Glomerular endothelial cell (primary cell): ENCODE results near the gene MUC2. TPM values are rescaled to one million over a fixed set of nuclear protein-coding genes. Genes with fewer than 3 reads are reported as not detected.

ENCODE experiments used
- DNase-seq: peaks from one replicate; pipeline ENCODE4 v3.0.0-alpha.2; 2011; ENCODE audit warnings: low read depth, low spot score; ENCODE audit errors: extremely low read depth
- total RNA-seq: library from RNA; depleted of rRNA; stranded (reverse); fragments of >200 nt; gene quantifications from 2 replicates; pipeline ENCODE4 v1.2.3, GENCODE V29; 2015

Gene MUC2
- total RNA-seq = not detected in 2 replicates

GRCh38 chr11:1074244-1075221, at the start of gene MUC2:
MUC2 (plus strand) TSS chr11:1074874.
- DNase-seq = no peak

DNA sequence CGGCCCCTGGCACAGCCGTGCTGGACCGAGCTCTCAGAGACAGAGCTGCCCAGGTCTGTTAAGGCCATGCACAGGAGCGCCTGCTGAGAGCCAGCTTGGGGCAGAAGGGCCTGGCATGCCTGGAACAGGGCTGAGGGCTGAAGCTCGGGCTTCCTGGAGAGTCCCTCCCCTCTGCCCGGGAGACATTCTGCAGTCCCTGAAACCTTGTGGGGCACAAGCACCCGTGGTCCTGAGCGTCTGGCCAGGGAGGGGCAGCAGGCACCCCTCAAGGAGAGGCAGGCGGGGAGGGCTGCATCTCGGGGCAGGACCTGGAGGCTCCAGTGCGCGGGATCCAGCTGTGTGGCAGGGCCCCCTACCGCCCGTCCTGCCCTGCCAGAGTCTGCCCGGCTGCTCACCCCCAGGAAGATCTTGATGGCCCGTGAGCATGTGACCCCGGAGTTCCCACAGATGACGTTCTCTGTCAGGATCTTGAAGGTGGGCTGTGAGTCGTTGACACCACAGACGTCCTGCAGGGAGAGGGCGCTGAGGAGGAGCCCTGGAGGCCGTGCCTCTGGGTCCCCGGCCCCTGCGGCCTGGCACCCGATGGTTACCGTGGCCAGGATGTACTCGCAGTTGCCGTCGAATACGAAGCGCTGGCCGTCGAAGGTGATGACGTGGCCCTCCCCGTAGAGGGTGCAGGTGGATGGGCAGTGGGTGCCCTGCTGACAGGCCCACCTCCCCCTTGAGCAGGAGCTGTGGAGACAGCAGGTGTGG, 49.1 kb upstream of the MUC2 start:
- no peak for DNase-seq

DNA sequence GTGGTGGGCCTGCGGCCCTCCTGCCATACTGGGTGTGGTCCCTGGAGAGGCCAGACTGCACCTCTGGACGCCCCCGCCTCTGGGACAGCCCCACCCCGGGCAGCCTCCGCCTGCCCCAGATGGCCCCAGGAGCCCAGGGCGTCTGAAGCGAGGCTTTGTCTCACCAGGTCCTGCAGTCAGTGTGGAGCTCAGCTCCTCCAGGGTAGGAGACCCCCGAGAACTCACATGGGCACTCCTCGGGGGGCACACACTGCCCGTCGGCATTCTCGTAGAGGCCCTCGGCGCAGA, 48.6 kb upstream of the MUC2 start:
- DNase-seq = no peak

GRCh38 chr11:1026641-1027482, 47.8 kb upstream of the MUC2 start:
- DNase-seq = no peak

DNA sequence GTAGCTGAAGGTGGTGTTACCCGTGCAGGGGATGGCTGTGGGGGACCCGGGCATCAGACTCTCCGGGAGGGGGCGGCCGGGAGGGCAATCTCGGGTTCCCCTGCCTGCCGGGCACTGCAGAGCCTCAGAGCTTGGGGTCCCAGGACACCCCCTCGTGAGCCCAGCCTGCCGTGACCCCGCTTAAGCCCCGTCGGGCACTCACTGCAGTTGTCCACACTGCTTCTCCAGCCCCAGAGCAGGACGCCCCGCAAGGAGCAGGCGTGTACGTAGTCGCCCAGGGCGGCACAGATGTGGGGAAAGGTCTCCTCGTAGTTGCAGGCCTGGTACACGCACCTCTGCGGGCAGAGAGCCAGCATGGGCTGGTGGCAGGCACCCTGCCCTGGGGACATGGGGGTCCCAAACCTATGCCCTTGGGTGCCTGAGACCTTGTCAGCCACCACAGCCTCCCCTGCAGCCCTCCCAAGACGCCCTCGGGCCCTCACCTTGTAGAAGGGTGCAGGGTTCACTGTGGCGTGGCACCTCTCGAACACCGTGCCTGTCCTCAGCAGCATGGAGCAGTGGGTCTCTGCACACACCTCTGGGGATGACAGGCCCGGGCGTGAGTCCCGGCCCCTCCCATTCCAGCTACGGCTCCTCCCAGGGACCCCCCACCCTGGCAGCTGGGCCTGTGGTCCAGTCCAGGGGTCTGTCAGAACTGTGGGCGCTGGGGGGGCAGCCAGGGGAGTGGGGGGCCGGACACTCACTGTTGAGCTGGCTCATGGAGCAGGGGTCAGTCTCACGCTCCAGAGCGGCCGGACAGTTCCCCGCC, 47.0 kb upstream of the MUC2 start:
- no peak for DNase-seq

DNA sequence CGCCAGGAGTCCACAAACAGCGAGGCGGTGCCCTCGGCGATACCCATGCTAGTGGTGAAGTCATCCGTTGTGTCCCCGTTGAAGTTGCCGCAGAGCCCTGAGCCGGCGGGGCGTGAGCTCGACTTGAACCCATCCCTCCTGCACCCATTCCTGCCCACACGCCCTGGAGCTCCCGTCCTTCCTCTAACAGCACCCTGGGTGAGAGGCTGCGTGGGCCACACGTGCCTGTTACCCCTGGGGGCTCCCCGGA, 46.5 kb upstream of the MUC2 start:
- DNase-seq = no peak

DNA sequence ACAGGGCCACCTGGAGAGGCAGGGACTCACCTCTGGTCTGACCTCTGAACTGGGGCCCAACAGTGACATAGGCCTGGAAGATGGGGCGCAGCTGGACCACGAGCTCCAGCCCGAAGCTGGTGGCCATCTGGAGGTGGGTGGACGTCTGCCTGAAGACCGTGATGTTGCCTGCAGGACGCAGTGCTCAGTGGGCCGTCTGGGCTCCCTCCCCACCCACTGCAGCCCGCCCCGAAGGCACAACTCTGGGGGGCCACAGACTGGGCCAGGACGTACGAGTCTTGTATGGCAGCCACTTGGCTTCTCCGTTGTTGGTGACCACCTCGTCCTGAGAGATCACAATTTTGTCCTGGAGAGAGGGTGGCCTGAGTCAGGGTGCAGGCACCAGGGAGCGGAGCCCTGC, 46.1 kb upstream of the MUC2 start:
- no peak for DNase-seq

DNA sequence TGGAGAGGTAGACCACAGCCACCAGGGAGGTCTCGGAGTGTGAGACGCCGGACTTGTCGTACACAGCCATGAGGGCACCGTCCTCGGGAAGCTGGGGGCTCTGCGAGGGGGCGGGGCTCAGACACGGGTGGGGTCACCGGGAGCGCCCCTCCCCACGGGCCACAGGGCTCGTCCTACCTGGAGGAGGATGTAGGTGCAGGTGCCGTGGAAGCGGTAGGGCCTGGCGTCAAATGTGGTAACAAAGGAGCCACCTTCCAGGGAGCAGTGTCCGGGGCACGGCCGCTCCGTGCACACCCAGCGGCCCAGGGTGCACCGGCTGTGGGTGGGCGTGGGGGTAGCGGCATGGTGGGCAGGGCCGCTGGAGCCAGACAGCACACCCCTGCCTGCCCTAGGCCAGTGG, 45.6 kb upstream of the MUC2 start:
- DNase-seq = no peak

DNA sequence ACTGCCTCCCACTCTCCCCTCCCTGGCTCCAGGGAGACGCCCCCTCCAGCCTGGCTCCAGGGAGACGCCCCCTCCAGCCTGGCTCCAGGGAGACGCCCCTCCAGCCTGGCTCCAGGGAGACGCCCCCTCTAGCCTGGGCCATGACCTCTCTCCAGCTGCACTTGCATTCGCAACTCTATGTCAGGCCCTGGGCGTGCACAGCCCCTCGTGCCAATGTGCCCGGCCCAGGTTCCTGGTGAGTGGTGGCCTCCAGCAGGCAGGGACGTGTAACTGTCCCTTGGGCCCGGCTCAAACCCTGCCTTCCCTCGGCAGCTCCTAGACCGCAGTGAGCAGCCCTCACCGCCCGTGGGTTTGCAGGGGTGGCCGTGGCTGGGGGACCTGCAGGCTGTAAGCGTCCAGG, 45.0 kb upstream of the MUC2 start:
- DNase-seq = no peak

DNA sequence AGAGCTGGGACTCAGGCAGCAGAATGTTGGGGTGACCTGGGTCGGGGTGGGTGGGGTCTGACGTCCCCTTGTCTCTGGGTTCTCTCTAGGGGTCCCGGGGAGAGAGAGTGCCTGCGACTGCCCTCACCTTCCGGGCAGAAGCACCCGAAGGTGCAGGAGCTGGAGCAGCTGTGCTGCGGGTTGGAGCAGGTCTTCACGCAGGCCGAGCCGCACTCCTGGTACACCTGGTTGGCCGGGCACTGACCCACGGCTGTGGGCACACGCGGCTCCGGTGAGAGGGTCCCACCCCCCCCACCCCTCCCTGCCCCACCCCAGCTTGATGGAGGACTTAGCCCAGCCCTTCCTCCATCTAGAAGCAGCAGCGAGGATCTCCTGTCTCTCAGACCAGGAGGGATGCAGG, 44.6 kb upstream of the MUC2 start:
- DNase-seq = no peak

- no peak for DNase-seq
Observed at GRCh38 chr11:1030556-1030955, 44.1 kb upstream of the MUC2 start.

DNA sequence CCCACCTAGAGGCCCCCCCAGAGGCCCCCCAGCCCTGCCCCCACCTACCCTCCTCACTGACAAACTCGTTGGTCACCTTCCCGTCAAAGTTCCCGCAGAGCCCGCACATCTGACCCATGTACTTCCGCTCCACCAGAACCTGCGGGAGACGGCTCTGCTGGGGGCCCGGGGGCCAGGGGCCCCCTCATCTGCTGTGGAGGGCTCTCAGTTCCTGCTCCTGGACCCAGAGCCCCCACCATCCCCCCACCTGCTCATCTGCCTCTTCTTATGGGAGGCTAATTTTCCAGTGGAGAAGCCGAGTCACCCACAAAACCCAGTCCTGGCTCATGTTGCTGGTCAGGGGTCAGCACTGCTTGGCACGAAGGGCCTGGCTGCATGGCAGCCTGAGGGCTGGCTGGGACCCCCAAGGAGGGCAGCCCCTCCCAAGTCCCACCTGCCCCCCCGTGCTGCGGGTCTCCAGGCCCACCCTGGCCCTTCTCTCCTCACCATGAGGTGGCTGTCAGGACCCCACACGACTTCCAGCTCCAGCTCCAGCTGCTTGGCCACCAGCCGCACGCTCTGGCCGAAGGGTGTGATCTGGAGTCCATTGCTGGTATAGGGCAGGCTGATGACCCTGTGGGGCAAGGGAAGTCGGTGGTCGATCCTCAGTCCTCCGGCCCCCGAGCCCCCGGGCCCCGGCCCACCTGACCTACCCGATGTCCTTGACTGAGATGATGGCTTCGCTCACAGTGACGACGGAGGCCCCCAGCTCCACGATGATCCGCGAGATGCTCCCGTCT, 43.4 kb upstream of the MUC2 start:
- no peak for DNase-seq

- DNase-seq = no peak
Observed at GRCh38 chr11:1032310-1032891, 42.3 kb upstream of the MUC2 start.

DNA sequence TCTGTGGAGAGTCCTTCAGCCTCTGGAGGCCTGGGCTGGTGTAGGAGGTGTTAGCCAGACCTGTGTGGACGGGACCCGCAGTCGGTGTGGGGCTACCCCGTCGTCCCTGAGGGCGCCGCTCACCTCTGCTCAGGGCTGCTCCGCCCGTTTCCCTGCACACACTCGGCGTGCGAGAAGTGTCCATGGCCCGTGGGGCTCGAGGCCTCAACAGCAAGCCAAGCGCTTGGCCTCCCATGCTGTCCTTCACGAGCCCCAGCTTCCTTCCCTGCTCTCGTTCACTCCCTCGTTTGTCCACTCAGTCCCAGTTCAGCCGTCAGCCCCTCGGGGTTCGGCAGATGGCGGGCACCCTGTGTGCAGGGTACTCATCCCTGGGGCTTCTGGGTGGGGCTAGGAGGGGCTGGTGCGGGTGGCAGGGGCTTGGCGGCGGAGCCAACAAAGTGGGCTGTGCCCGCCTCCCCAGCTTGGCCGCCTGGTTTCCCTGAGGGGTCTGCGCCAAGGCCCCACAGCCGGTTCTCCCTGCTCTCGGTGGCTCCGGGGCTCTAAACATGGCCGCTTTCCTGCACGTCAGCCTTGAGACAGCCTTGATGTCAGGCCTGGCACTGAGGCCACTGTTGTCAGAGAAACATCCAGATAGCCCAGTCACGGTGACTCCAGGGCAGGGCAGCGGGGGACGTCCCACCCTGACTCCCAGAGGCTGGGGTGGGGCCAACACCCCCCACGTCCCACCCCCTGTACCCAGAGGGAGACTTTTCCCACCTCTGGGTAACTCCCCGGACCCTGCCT, 41.5 kb upstream of the MUC2 start:
- no peak for DNase-seq

GRCh38 chr11:1034001-1034400, 40.7 kb upstream of the MUC2 start:
- DNase-seq = no peak

DNA sequence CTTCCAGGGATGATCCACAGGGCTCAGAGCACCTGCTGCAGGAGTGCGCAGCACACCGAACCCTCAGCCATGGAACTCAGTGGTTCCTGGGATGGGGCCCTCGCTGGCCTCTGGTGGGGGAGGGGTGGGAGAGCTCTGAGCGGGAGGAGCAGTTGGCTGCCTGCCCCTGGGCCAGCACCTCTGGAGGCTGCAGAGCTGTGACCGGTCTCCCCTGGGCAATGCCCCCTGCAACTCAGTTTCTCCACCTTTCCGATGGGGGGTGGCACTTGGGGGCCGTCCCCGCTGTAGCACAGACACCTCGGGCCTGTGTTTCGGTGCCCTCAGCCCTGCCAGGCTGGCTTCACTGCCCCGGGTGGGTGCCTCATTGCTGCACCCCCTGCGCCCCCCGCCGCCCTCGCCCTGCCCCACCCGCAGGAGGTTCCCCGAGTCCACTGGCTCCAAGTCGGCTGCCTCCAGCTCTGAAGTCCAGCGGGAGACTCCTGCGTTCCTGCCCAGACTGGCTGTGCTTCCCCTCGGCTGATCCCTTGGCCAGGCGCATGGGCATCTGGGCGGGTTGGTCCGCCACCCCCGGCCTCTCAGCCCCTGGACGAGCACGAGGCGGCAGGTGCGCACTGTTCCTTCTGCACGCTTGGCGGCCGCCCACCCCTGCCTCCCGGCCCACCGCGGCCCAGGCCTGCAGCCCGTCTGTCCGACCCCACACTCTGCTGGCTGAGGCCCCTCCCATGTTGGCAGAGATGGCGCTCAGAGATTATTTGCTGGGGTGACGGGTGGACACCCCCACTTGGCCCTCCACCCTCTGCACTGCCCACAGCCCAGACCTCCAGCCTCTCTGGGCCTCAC, 40.0 kb upstream of the MUC2 start:
- no peak for DNase-seq

- no peak for DNase-seq
Observed at GRCh38 chr11:1035577-1036283, 38.9 kb upstream of the MUC2 start.
